HG03354 (cell line): ENCODE data around the gene KIRREL1.

ENCODE experiments used
- ATAC-seq: cut with Tn5 transposase; IDR thresholded peaks from one replicate; pipeline ENCODE4 v1.9.1; 2021; ENCODE audit warnings: mild to moderate bottlenecking; ENCODE audit not compliant: unreplicated experiment, poor library complexity, severe bottlenecking

Gene KIRREL1

GRCh38 chr1:158054721-158055120 is 61.3 kb downstream of the KIRREL1 start:
- ATAC-seq: no peak

- ATAC-seq: no peak
Measured at GRCh38 chr1:158055854-158056253, 62.4 kb downstream of the KIRREL1 start.

- ATAC-seq: no peak
Measured at GRCh38 chr1:158056498-158056897, 63.1 kb downstream of the KIRREL1 start.

GRCh38 chr1:158058237-158058985 is 65.0 kb downstream of the KIRREL1 start:
- ATAC-seq: no peak

DNA sequence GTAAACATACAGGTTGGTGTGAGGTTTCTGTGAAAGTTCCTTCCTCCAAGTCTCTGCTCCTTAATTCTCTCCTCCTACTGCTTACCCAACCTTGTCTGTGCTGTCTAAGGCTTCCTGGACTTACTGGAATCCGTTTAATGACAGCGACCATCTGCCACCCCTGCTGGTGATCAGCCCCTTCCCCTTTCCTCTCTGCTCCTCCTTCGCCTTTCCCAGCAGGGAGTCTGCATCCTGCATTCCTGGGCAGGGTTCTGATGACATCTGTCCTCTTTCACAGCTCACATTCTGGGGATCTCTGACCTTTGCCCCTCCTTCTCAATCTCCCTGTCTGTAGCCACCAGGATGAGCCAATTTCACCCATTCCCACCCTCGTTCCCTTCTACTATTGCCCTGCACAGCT is 66.5 kb downstream of the KIRREL1 start:
- no peak for ATAC-seq

DNA sequence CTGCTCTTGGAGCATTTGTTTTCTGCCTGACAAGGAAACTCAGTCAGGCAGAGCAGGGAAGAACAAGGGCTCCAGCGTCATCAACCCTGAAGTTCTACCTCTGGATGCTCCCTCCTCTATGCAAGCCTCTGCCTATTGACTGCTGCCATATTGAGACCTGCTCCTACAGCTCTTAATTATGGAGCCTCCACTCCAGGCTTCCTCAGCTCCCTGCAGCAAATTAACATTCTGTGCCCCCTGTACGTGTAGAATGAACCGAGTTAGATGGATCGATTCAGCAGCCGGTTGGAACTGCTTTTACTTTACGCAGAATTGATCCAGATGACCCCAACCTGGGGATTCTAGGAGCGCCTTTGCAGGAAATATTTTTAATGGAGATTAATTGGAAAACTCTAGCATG is 68.7 kb downstream of the KIRREL1 start:
- ATAC-seq: no peak

DNA sequence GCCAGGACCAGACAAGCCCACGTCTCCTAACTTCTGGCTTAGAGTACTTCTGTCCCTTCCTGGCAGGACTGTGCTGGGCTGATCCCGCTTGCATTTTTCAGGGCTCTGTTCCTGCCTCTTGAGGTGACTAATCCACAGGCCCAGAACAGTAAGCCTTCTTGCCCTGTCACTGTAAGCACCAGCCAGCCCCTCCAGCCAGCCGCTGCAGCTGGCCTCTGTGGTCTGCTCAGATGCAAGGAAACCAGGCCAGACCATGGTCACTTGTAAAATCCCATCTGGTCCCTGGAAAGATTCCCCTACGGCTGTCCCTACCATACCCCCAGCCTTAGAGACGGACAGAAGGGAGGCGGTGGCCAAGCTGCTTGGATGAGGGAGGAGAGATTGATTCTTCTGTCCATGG is 74.2 kb downstream of the KIRREL1 start:
- no peak for ATAC-seq

DNA sequence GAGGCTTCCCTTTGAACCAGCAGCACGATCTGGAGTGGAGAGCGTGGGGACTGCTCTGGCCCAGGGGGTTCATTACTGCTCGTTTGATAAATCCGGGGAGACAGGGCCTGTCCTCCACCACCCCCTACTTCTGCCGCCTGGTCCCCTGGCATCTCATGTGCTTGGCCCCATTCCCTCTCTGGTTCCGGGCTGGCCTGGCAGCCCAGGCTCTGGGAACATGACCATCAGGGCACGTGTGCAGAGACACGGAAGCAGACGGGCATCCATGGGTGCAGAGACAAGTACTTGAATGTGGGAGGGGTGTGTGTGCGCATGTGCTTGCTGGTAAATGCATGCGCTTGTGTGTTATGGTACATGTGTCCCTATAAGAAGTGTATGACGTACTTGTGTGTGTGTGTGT is 75.5 kb downstream of the KIRREL1 start:
- no peak for ATAC-seq

GRCh38 chr1:158071138-158071537 is 77.7 kb downstream of the KIRREL1 start:
- ATAC-seq: no peak

DNA sequence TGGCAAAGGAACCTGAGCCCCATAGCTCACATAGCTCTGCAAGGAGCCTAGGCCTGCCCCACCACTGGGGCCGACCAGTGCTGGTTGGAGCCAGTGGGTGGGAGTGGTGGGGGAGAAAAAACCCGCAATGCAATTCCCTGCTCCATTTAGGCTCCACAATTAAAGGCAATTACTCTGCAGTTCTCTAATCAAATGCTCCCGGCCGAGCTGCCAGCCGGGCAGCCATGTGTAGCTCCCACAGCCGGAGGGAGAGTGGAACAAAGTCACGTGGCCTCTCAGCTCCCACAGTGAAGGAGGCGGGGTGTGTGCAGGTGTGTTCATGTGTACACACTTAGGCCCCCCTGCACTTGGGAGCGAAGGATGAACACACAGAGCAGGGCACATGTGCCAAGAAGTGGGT is 81.6 kb downstream of the KIRREL1 start:
- no peak for ATAC-seq

- ATAC-seq: no peak
Measured at GRCh38 chr1:158076441-158076840, 83.0 kb downstream of the KIRREL1 start.

DNA sequence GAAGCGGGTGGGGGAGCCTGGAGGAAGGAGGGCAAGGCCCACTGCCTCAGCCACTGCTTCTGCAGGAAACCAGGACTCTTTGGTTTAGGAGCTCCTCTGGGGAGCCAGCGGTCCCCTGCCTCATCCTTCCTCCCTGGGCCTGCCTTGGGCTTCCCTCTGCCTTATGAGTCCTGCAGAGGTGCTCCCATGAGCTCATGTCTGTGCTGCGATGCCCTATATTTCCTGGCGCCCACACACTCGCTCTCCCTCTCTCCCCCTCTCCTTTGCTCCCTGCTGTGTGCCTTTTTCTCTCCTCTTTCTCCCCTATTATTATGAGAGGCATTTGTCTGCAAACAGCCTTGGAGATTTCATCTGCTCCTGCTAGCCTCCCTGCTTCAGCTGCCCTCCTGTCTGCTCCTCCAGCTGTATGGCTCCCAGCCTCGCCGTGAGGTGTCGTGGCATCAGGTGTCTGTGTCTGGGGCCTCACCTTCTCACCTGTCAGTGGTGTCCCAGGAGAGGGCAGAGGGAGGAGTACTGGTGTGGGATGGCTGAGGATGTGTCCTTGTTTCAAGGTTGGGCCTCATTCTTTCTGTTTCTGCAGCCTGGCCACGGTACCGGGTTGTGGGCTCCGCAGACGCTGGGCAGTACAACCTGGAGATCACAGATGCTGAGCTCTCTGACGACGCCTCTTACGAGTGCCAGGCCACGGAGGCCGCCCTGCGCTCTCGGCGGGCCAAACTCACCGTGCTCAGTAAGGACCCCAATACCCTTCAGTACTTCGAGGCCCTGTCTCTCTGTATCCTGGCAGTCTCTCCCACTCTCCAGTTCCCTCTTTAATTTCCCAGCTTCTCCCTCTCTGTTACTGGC is 84.2 kb downstream of the KIRREL1 start:
- ATAC-seq: no peak

DNA sequence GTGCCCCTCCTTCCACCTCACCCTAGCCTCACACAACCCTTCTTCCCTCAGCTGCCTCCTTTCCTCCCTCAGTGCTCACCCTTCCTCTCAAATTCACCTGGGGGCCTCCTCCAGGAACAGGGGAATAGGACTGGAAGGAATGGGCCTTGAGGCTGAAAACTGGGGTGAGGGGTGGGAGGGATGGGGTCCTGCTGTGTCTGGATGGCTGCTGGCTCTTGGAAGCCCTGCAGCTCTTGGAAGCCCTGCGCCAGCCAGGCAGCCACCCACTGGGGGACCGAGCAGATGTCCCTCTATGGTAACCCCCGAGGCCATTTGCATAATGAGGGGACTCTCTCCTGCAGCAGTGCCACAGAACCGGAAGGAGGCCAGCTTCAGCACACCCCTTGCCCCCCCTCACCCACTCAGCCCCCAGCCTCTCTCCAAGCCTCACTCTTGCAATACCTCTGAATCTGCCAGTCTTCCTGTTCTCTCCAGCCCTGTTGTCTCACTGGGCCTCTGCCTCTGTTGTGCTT is 85.2 kb downstream of the KIRREL1 start:
- no peak for ATAC-seq

DNA sequence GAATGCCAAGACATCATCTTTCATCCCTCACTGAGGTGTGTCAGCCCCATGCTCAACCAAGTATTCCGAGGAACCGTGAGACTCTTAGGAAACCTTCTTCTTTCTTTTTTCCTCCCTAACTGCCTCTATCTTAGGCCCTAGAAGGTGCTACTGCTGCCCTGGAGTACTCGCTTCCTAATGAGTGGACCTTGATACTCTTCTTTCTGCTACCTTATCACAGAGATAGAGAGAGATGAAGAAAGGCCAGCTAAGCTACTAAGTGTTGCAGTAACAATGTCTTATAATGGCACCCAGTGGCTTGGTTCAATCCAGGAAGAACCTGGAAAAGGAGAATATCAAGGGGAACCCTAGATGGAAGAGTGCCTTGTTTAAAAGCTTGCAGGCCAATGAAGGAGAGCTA is 86.6 kb downstream of the KIRREL1 start:
- ATAC-seq: no peak

DNA sequence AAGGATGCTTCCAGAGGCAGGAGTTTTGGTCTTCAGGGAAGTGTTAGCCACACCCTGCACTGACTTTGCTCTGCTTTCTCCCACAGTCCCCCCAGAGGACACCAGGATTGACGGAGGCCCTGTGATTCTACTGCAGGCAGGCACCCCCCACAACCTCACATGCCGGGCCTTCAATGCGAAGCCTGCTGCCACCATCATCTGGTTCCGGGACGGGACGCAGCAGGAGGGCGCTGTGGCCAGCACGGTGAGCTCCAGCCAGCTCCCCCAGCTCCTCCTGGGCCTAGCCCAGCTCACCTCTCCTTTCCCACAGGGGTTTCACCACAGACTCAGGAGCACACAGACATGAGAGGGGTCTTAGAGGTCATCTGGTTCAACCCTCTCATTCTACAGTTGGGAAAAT is 90.9 kb downstream of the KIRREL1 start:
- no peak for ATAC-seq

DNA sequence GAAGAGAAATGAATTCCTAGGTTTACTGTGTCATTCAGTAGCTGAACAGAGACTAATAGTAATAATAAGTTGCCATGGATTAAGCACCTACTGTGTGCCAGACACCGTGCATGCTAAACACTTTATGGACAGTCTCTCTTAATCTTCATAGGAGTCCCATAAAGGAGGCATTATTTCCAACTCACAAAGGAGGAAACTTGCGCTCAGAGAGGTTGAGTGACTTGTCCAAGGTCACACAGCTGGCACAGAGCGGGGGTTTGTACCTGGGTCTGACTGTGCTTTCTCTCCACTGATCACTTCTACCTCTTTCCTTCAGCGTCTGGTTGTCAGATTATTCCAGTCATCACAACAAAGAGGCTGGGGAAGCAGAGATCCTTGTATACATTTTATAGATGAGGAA is 91.3 kb downstream of the KIRREL1 start:
- no peak for ATAC-seq

DNA sequence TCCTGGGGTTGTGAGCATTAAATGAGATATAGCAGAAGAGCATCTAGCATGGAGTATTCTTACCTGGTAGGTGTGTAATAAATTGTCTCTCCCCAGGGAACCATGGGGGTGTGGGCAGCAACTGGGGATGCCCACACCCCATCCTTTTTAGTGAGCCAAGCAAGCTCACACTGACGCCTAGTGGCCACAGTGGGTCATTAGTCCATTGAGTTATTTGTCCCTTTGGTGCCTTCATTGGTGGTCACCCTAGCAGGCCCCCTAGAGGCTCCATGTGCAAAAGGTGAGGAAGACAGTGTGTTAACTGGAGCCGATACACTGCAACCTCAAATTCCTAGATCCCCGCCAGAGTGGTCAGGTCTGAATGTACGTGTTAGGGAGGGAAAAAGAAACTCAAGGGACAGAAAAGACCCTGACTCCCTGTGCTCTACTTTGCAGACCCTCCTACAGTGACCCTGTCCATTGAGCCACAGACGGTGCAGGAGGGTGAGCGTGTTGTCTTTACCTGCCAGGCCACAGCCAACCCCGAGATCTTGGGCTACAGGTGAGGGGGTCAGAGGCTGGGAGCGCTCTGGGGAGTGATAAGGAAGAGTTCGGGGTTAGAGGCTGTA is 94.0 kb downstream of the KIRREL1 start:
- peak; percentile 72 for ATAC-seq

DNA sequence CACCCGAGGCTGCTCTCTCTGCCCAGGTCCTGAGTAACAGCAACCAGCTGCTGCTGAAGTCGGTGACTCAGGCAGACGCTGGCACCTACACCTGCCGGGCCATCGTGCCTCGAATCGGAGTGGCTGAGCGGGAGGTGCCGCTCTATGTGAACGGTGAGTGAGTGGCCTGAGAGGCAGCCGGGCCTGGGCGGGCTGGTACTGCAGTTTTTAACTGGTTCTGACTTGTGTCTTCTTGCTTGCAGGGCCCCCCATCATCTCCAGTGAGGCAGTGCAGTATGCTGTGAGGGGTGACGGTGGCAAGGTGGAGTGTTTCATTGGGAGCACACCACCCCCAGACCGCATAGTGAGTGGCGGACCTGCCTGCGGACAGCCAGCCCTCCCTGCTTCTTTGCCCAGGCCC is 96.0 kb downstream of the KIRREL1 start:
- ATAC-seq: no peak

GRCh38 chr1:158089925-158090637 is 96.6 kb downstream of the KIRREL1 start:
- no peak for ATAC-seq

DNA sequence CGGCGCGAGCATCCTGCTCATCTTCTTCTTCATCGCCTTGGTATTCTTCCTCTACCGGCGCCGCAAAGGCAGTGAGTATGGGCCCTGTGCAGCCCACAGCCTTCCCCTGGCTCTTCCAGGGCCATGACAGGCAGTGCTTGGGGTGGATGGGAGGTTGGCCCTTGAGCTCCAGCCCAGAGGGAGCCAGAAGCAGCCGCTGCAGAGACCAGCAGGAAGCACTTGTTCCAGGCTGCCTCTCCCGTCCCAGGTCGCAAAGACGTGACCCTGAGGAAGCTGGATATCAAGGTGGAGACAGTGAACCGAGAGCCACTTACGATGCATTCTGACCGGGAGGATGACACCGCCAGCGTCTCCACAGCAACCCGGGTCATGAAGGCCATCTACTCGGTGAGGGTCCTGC is 99.9 kb downstream of the KIRREL1 start:
- ATAC-seq: no peak
